ENCODE measurements around the gene CMPK1. TPM values are rescaled to one million over a fixed set of nuclear protein-coding genes. Genes with fewer than 3 reads are reported as not detected.

CMPK1 gene
- total and polyA plus RNA-seq, 2 of the 8 experiments (the other 6 are each of a cell fraction or from before 2014, with no cell fraction given) = 6.0 to 36.9 TPM

DNA sequence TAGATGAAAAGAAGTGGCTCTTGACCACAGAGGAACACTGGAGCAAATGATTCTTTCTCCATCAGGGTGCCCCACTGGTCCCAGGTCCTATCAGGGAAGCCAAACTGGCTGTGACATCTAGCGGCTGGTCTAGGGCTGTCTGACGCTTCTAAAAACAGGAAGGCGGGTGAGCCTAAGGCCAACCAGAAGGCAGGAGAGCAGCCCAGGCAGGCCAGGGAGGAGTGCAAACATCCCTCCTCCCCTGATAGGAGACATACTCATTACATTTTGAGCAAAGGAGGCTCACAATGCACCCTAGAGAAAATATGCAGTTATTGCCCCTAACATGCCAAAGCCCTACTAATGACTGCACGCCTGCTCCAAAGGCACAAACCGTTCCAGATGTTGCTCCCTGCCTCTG, 72.1 kb downstream of the CMPK1 start (continued):
- TF ChIP-seq RFX5 (IDR thresholded peaks at IDR 0.05; ENCODE audit: borderline replicate concordance, low read depth, low read length) (no peak), POLR2A (IDR thresholded peaks at IDR 0.05; ENCODE audit: control extremely low read depth in 1 of 2, low read depth in 2 of 2, low read length in 2 of 2) (no peak), BCL11A (IDR thresholded peaks at IDR 0.05; ENCODE audit: low read depth in 2 of 2, low read length in 2 of 2) (no peak), CTBP2 (IDR thresholded peaks at IDR 0.05; ENCODE audit: borderline replicate concordance, insufficient read depth, insufficient read length, low read length) (no peak)
- TF ChIP-seq, protein P1, sequence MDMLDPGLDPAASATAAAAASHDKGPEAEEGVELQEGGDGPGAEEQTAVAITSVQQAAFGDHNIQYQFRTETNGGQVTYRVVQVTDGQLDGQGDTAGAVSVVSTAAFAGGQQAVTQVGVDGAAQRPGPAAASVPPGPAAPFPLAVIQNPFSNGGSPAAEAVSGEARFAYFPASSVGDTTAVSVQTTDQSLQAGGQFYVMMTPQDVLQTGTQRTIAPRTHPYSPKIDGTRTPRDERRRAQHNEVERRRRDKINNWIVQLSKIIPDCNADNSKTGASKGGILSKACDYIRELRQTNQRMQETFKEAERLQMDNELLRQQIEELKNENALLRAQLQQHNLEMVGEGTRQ (IDR thresholded peaks at IDR 0.05; ENCODE audit: low read length) = no peak
- TF ChIP-seq, protein P2, sequence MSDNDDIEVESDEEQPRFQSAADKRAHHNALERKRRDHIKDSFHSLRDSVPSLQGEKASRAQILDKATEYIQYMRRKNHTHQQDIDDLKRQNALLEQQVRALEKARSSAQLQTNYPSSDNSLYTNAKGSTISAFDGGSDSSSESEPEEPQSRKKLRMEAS (IDR thresholded peaks at IDR 0.05) = no peak
